VCaP (cell line): ENCODE data around the gene CARD9.
A peak's percentile ranks its signal among the peaks of the same experiment; 100 is the strongest.
"Not testable (repeated sequence)": the region's sequence is repeated elsewhere in the genome, so short reads cannot be mapped to it uniquely, and the experiment has no call there.

Experiments used
- H3K27ac ChIP-seq: fragments of 450-650 bp; 2 replicates; pipeline ENCODE4 v1.5.1; 2017
- CTCF ChIP-seq: fragments of 450-650 bp; conservative IDR thresholded peaks from 2 replicates; pipeline ENCODE4 v1.5.1; 2017; ENCODE audit warnings: mild to moderate bottlenecking, moderate library complexity

The CARD9 gene

DNA sequence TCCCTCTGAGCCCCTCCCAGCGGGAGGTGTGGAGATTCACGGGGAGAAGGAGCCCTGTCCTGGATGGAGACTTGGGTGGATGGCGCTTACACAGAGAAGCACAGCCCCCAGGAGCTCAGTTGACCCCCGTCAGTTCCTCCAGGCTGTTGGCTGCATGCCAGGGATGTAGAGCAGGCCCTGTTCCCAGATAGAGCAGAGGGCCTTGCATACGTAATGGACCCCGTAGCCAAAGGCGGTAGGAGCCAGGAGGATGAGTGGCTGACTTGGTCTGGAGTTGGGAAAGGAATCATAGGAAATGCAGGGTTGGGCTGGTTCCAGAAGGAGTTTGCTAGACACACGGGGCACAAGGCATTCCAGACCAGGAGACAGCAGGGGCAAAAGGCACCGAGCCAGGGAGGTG is 39.5 kb upstream of the CARD9 start:
- no peak for TF ChIP-seq CTCF
- no peak overlapping the region for H3K27ac ChIP-seq

GRCh38 chr9:136411378-136411777 is 37.9 kb upstream of the CARD9 start:
- TF ChIP-seq CTCF, result no peak
- H3K27ac ChIP-seq, result peak overlapping the region; percentile 91

DNA sequence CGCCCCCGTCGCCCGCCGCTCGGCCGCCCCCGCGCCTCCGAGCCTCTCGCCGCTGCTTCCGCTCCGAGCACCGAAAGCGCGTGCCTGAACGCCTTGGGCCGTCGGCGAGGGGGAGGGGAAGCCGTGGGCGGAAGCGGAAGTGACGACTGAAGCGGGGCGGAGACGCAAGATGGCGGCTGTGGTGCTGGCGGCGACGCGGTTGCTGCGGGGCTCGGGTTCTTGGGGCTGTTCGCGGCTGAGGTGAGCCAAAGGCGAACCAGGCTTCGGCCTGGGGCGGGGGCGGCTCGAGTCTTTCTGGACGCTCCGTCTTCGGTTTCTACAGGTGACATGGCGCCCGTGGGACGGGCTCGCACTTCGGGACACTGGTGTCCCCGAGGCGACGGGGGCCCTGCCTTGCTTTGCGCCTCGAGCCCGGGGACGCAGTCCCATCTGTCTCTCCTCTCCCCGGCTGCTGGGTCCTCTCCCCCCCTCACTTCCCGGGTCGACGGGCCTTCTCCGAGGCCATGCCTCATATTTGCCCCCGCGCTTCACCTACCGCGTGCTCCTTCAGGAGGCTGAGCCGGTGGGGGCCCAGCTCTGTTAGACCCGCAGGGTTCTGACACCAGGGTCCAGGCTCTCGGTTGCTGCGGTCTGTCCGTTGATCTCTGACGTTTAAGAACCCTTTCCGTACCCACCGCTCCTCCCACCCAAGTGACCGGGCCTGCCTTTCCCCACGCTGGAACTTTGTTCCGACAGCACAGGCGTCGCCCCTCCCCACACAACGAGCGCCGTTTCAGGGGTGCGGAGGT is 37.2 kb upstream of the CARD9 start, which contains the start of the genes ENTR1 and PMPCA:
Gene ENTR1, minus strand, starts transcription at position 115 of the 788 bp plus-strand sequence. CDS start 217 bp downstream, outside the sequence.
Gene PMPCA, plus strand, starts transcription at position 159 of the 788 bp plus-strand sequence. Its CDS starts 11 bp downstream, at position 170.
- peak within 1 kb of the TSS; percentile 91 for H3K27ac ChIP-seq

GRCh38 chr9:136409557-136410455 is 36.3 kb upstream of the CARD9 start:
- no peak for TF ChIP-seq CTCF
- H3K27ac ChIP-seq, result peak overlapping the region; percentile 91

More for the DNA sequence above, 37.2 kb upstream of the CARD9 start, which contains the start of the genes ENTR1 and PMPCA:
- TF ChIP-seq CTCF, result no peak

DNA sequence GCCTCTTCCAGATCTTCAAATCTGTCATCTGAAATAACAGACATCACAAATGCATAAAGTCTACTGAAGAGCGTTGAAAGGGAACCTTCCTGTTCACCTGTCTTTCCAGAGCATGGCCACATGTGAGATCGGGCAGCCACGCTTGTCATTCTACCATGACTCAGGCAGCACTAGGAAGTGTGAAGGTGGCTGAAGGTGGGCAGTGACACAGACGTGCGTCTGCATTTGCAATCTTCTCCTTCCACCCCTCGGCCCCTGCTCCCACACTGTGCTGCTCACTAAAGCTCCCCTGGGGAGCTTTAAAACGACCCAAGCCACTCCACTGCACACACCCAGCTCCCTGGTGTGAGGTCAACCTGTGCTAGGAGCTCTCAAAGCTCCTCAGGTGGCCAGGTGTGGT is 34.4 kb upstream of the CARD9 start:
- peak overlapping the region; percentile 25; the same call in 1 of the 2 replicates for H3K27ac ChIP-seq
- TF ChIP-seq CTCF, result no peak

DNA sequence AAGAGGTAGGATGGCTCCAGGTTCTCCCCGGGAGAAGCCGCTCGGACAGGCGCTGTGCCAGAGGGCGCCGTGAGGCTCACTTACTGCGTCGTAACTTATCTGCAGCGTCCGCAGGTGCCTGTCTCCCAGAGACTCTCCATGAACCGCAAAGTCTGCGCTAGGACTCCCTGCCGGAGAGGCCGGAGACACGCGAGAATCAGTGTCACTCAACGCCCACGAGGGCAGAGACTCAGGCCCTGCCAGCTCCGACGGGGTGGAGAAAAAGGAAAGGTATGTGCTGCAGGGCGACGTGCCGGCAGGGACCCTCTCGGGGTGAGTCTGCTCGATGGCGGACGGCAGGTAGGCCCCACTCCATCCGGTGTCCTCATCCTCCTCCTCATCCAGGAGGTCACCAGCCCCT is 33.6 kb upstream of the CARD9 start:
- not testable (repeated sequence) for H3K27ac ChIP-seq

- H3K27ac ChIP-seq, result not testable (repeated sequence)
Observed at GRCh38 chr9:136405904-136406303, 32.4 kb upstream of the CARD9 start.

DNA sequence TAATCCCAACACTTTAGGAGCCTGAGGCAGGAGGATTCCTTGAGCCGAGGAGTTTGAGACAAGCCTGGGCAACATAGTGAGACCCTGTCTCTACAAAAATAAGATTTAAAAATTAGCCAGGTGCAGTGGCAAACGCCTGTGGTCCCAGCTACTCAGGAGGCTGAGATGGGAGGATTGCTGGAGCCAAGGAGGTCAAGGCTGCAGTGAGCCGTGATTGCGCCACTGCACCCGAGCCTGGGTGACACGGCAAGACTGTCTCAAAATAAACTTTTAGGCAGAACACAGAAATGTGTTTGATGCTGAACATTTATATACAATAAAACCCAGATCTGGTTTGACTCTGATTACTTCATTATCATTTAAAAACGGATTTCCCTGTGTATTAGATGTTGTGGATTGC is 32.0 kb upstream of the CARD9 start:
- H3K27ac ChIP-seq, result no peak overlapping the region

More for the DNA sequence above, 32.0 kb upstream of the CARD9 start:
- TF ChIP-seq CTCF, result no peak
